Bladder microvascular endothelial cell (primary cell): Measurements from ENCODE around the gene OR2L8. TPM values are rescaled to one million over a fixed set of nuclear protein-coding genes. Genes with fewer than 3 reads are reported as not detected.

Experiments used
- total RNA-seq: library from RNA; depleted of rRNA; stranded (reverse); fragments of >200 nt; gene quantifications from 2 replicates; pipeline ENCODE4 v1.2.3, GENCODE V29; 2014

The OR2L8 gene
- 0.31 TPM in 1 of 2 replicates, not detected in the other for total RNA-seq

GRCh38 chr1:247948558-247948957 is at the start of gene OR2L8:
Gene OR2L8 (plus strand): TSS chr1:247948858. CDS start chr1:247948858, 0 bp downstream.

GRCh38 chr1:247919952-247920351 is 28.7 kb upstream of the OR2L8 start, which contains the start of gene OR2T8:
Gene OR2T8 (plus strand): TSS chr1:247920252. CDS start chr1:247921018, 766 bp downstream.

GRCh38 chr1:247924868-247925267 is 23.8 kb upstream of the OR2L8 start, which contains the start of gene OR2AJ1:
Gene OR2AJ1 (plus strand): TSS chr1:247924889. CDS start chr1:247933769, 8,880 bp downstream.

GRCh38 chr1:247964933-247965332 is 16.3 kb downstream of the OR2L8 start, which contains the start of gene OR2AK2:
Gene OR2AK2 (plus strand): TSS chr1:247965233. CDS start chr1:247965377, 144 bp downstream.

Other genes starting within 250 kb of the OR2L8 start
- gene OR6F1, start 232.2 kb upstream of the OR2L8 start, total RNA-seq = not detected in 2 replicates
- gene OR14K1, start 210.2 kb upstream of the OR2L8 start, total RNA-seq = not detected in 2 replicates
- not detected in 2 replicates for gene OR14A2, start 200.7 kb upstream of the OR2L8 start, total RNA-seq
- not detected in 2 replicates for gene OR1C1, start 188.3 kb upstream of the OR2L8 start, total RNA-seq
- not detected in 2 replicates for gene OR14A16, start 124.7 kb upstream of the OR2L8 start, total RNA-seq
- not detected in 2 replicates for gene OR11L1, start 107.0 kb upstream of the OR2L8 start, total RNA-seq
- gene TRIM58, start 91.7 kb upstream of the OR2L8 start, total RNA-seq = 0.06 TPM in 1 of 2 replicates, not detected in the other
- not detected in 2 replicates for gene OR2W3, start 53.3 kb upstream of the OR2L8 start, total RNA-seq
- not detected in 2 replicates for gene OR2T8, start 28.6 kb upstream of the OR2L8 start, total RNA-seq
- gene OR2AJ1, start 24.0 kb upstream of the OR2L8 start, total RNA-seq = not detected in 2 replicates
- not detected in 2 replicates for gene OR2AK2, start 16.4 kb downstream of the OR2L8 start, total RNA-seq
- not detected in 2 replicates for gene OR2L5, start 64.8 kb downstream of the OR2L8 start, total RNA-seq
- not detected in 2 replicates for gene OR2L2, start 81.2 kb downstream of the OR2L8 start, total RNA-seq
- gene OR2L3, start 98.0 kb downstream of the OR2L8 start, total RNA-seq = not detected in 2 replicates
- gene OR2L13, start 146.3 kb downstream of the OR2L8 start, total RNA-seq = not detected in 2 replicates
- gene OR2M5, start 196.3 kb downstream of the OR2L8 start, total RNA-seq = not detected in 2 replicates
- not detected in 2 replicates for gene OR2M2, start 226.0 kb downstream of the OR2L8 start, total RNA-seq
- gene OR2M3, start 248.4 kb downstream of the OR2L8 start, total RNA-seq = not detected in 2 replicates